HEK293 (cell line): ENCODE measurements around the gene NDUFB11.

Experiments used
- CTCF ChIA-PET: fragments of 350-600 bp; formaldehyde crosslinking; extraction: SDS; loops from one replicate; lab custom pipeline; 2021; ENCODE audit warnings: antibody characterized with exemption; lab: Yijun Ruan, JAX
- POLR2A ChIA-PET: fragments of 300-600 bp; formaldehyde crosslinking; extraction: SDS; loops from one replicate; lab custom pipeline; 2020; ENCODE audit warnings: antibody characterized with exemption, inconsistent platforms; lab: Yijun Ruan, JAX
- H3K27ac ChIP-seq: fragments of 200-500 bp; sonication (Bioruptor generic); 2 replicates; pipeline ENCODE4 v1.5.1; 2014; ENCODE audit warnings: low read depth, low read length, control low read depth, inconsistent platforms; ENCODE audit errors: extremely low read depth
- H3K36me3 ChIP-seq, 2 experiments: fragments of 200-500 bp in 1 of 2; sonication (Bioruptor generic) in 1 of 2; 1 replicate in 1 of 2; 2 replicates in 1 of 2; pipeline ENCODE4 v1.5.1; 2014 to 2017; ENCODE audit warnings: inconsistent platforms in 2 of 2, low read length in 2 of 2; ENCODE audit not compliant: control insufficient read depth in 2 of 2, insufficient read depth in 1 of 2
- H3K4me1 ChIP-seq: fragments of 200-500 bp; sonication (Bioruptor generic); 2 replicates; pipeline ENCODE4 v1.5.1; 2014; ENCODE audit warnings: mild to moderate bottlenecking, low read length, inconsistent platforms; ENCODE audit not compliant: control insufficient read depth, insufficient read depth
- H3K4me3 ChIP-seq: 2 replicates; pipeline ENCODE4 v1.5.1; 2011; ENCODE audit warnings: low read depth, mild to moderate bottlenecking, control low read depth, low read length, moderate library complexity
- H3K9me3 ChIP-seq: fragments of 200-500 bp; sonication (Bioruptor generic); 2 replicates; pipeline ENCODE4 v1.5.1; 2014; ENCODE audit warnings: low read depth, low read length, inconsistent platforms; ENCODE audit not compliant: control insufficient read depth, insufficient read depth
- AEBP2 ChIP-seq: fragments of 450-650 bp; formaldehyde crosslinking; IDR thresholded peaks from 2 replicates; pipeline ENCODE4 v1.5.1; 2016; ENCODE audit warnings: missing biosample characterization, missing genetic modification characterization, borderline replicate concordance
- HOXA7 ChIP-seq: sonication (generic); formaldehyde crosslinking; IDR thresholded peaks from 2 replicates; pipeline ENCODE4 v1.8.1; 2022; ENCODE audit warnings: missing genetic modification reagents, borderline replicate concordance
- MEIS1 ChIP-seq: sonication (generic); formaldehyde crosslinking; IDR thresholded peaks from 2 replicates; pipeline ENCODE4 v1.8.1; 2022; ENCODE audit warnings: missing genetic modification reagents, mild to moderate bottlenecking, borderline replicate concordance
- MZF1 ChIP-seq: fragments of 450-650 bp; formaldehyde crosslinking; IDR thresholded peaks from 2 replicates; pipeline ENCODE4 v1.5.1; 2017; ENCODE audit warnings: missing biosample characterization, missing genetic modification characterization, borderline replicate concordance
- OSR2 ChIP-seq: fragments of 450-650 bp; formaldehyde crosslinking; IDR thresholded peaks from 2 replicates; pipeline ENCODE4 v1.5.1; 2016; ENCODE audit warnings: missing biosample characterization, missing genetic modification characterization
- PRDM1 ChIP-seq: fragments of 450-650 bp; formaldehyde crosslinking; IDR thresholded peaks from 2 replicates; pipeline ENCODE4; 2016; ENCODE audit warnings: missing biosample characterization, missing genetic modification characterization
- TCF7L2 ChIP-seq: IDR thresholded peaks from 2 replicates; pipeline ENCODE4 v1.6.1; 2011; ENCODE audit warnings: low read depth, mild to moderate bottlenecking, inconsistent platforms, low read length, moderate library complexity, borderline replicate concordance
- YY2 ChIP-seq: fragments of 450-650 bp; formaldehyde crosslinking; IDR thresholded peaks from 2 replicates; pipeline ENCODE4 v1.5.1; 2016; ENCODE audit warnings: missing biosample characterization, missing genetic modification characterization
- ZBTB49 ChIP-seq: fragments of 450-650 bp; formaldehyde crosslinking; IDR thresholded peaks from 2 replicates; pipeline ENCODE4 v1.5.1; 2016; ENCODE audit warnings: missing biosample characterization, missing genetic modification characterization, low read depth
- ZNF155 ChIP-seq: fragments of 450-650 bp; formaldehyde crosslinking; IDR thresholded peaks from 2 replicates; pipeline ENCODE4 v1.5.1; 2016; ENCODE audit warnings: missing biosample characterization, missing genetic modification characterization
- ZNF169 ChIP-seq: fragments of 450-650 bp; formaldehyde crosslinking; IDR thresholded peaks from 2 replicates; pipeline ENCODE4 v1.5.1; 2016; ENCODE audit warnings: missing biosample characterization, missing genetic modification characterization
- ZNF19 ChIP-seq: fragments of 450-650 bp; formaldehyde crosslinking; IDR thresholded peaks from 2 replicates; pipeline ENCODE4; 2016; ENCODE audit warnings: missing biosample characterization, missing genetic modification characterization, low read depth
- ZNF202 ChIP-seq: fragments of 450-650 bp; formaldehyde crosslinking; IDR thresholded peaks from 2 replicates; pipeline ENCODE4 v1.5.1; 2016; ENCODE audit warnings: missing biosample characterization, missing genetic modification characterization, borderline replicate concordance
- ZNF214 ChIP-seq: fragments of 450-650 bp; formaldehyde crosslinking; IDR thresholded peaks from 2 replicates; pipeline ENCODE4 v1.5.1; 2017; ENCODE audit warnings: missing biosample characterization, mild to moderate bottlenecking, missing genetic modification characterization, borderline replicate concordance
- ZNF248 ChIP-seq: fragments of 450-650 bp; formaldehyde crosslinking; IDR thresholded peaks from 2 replicates; pipeline ENCODE4 v1.5.1; 2017; ENCODE audit warnings: missing biosample characterization, missing genetic modification characterization
- ZNF324 ChIP-seq: fragments of 450-650 bp; formaldehyde crosslinking; IDR thresholded peaks from 2 replicates; pipeline ENCODE4 v1.5.1; 2016; ENCODE audit warnings: missing biosample characterization, missing genetic modification characterization
- ZNF354C ChIP-seq: fragments of 450-650 bp; formaldehyde crosslinking; IDR thresholded peaks from 2 replicates; pipeline ENCODE4 v1.5.1; 2016; ENCODE audit warnings: missing biosample characterization, missing genetic modification characterization, low read depth, borderline replicate concordance
- ZNF394 ChIP-seq: fragments of 450-650 bp; formaldehyde crosslinking; IDR thresholded peaks from 2 replicates; pipeline ENCODE4 v1.5.1; 2016; ENCODE audit warnings: missing biosample characterization, missing genetic modification characterization, mild to moderate bottlenecking, moderate library complexity, borderline replicate concordance
- ZNF433 ChIP-seq: fragments of 450-650 bp; formaldehyde crosslinking; IDR thresholded peaks from 2 replicates; pipeline ENCODE4 v1.5.1; 2016; ENCODE audit warnings: missing biosample characterization, missing genetic modification characterization, low read depth
- ZNF48 ChIP-seq: fragments of 450-650 bp; formaldehyde crosslinking; IDR thresholded peaks from 2 replicates; pipeline ENCODE4 v1.5.1; 2016; ENCODE audit warnings: missing biosample characterization, missing genetic modification characterization
- ZNF501 ChIP-seq: fragments of 450-650 bp; formaldehyde crosslinking; IDR thresholded peaks from 2 replicates; pipeline ENCODE4 v1.5.1; 2016; ENCODE audit warnings: missing biosample characterization, missing genetic modification characterization
- ZNF660 ChIP-seq: fragments of 450-650 bp; IDR thresholded peaks from 2 replicates; pipeline ENCODE4 v1.5.1; 2018; ENCODE audit warnings: missing biosample characterization, mild to moderate bottlenecking, missing genetic modification characterization
- ZNF670 ChIP-seq: fragments of 450-650 bp; formaldehyde crosslinking; IDR thresholded peaks from 2 replicates; pipeline ENCODE4 v1.5.1; 2016; ENCODE audit warnings: missing biosample characterization, missing genetic modification characterization, low read depth
- ZNF777 ChIP-seq: fragments of 450-650 bp; formaldehyde crosslinking; IDR thresholded peaks from 2 replicates; pipeline ENCODE4 v1.5.1; 2017; ENCODE audit warnings: missing biosample characterization, missing genetic modification characterization, borderline replicate concordance
- ZNF791 ChIP-seq: fragments of 450-650 bp; formaldehyde crosslinking; IDR thresholded peaks from 2 replicates; pipeline ENCODE4 v1.5.1; 2016; ENCODE audit warnings: missing biosample characterization, missing genetic modification characterization
- ZNF843 ChIP-seq: fragments of 450-650 bp; formaldehyde crosslinking; IDR thresholded peaks from 2 replicates; pipeline ENCODE4 v1.5.1; 2016; ENCODE audit warnings: missing biosample characterization, missing genetic modification characterization

NDUFB11 gene

GRCh38 chrX:47174846-47175587, 30.5 kb upstream of the NDUFB11 start (continued):
- TF ChIP-seq ZNF777: no peak

- Histone ChIP-seq H3K4me3 (no peak overlapping the region), H3K4me1 (no peaks in the 10 kb centered on the region), H3K27ac (no peak overlapping the region), H3K9me3 (no peaks in the 10 kb centered on the region), H3K36me3 (peaks cover 12 to 99% of the 10 kb centered on the region in 2 experiments; a peak in 2 of 3 replicates)
- TF ChIP-seq ZNF670 (tag by site-specific recombination) (no peak), ZNF169 (tag by site-specific recombination) (no peak), ZNF777 (no peak), ZNF843 (tag by site-specific recombination) (no peak), ZNF791 (tag by site-specific recombination) (no peak), ZNF248 (tag by site-specific recombination) (no peak), ZNF660 (tag by site-specific recombination) (no peak), ZBTB49 (no peak), OSR2 (tag by site-specific recombination) (no peak), MZF1 (tag by site-specific recombination) (no peak), ZNF324 (tag by site-specific recombination) (no peak)
- POLR2A ChIA-PET: interaction anchor here (0.6 kb wide), 1 partner anchor 300 kb away, joined by 3 read pairs; no protein-coding TSS in a partner anchor
- CTCF ChIA-PET: no interaction called here
Measured at GRCh38 chrX:47174376-47174775, 29.9 kb upstream of the NDUFB11 start.

- no peaks in the 10 kb centered on the region for H3K4me1 ChIP-seq
- CTCF ChIA-PET: no interaction called here
- no peak overlapping the region for H3K4me3 ChIP-seq
- H3K9me3 ChIP-seq: no peaks in the 10 kb centered on the region
- TF ChIP-seq AEBP2: no peak
- TF ChIP-seq ZNF354C (tag by site-specific recombination): no peak
- no peak for TF ChIP-seq ZNF394
- no peak for TF ChIP-seq PRDM1 (tag by site-specific recombination)
- TF ChIP-seq TCF7L2: no peak
- no peak for TF ChIP-seq ZNF155 (tag by site-specific recombination)
- TF ChIP-seq MEIS1 (CRISPR knock-in tag): no peak
- no peak for TF ChIP-seq YY2 (tag by site-specific recombination)
- TF ChIP-seq ZNF433 (tag by site-specific recombination): no peak
- TF ChIP-seq ZNF501: no peak
- TF ChIP-seq ZNF48 (tag by site-specific recombination): no peak
- no peak for TF ChIP-seq HOXA7
- TF ChIP-seq ZNF19 (tag by site-specific recombination): no peak
- TF ChIP-seq ZNF214 (tag by site-specific recombination): no peak
- TF ChIP-seq ZNF202 (tag by site-specific recombination): no peak
- no peak overlapping the region for H3K27ac ChIP-seq
- POLR2A ChIA-PET: no interaction called here
- H3K36me3 ChIP-seq: peaks cover 12 to 98% of the 10 kb centered on the region in 2 experiments; a peak in 2 of 3 replicates
Measured at GRCh38 chrX:47172971-47173792, 28.7 kb upstream of the NDUFB11 start.
